OCI-M2 (cell line): ENCODE results near the gene WDFY4.

Source experiments
- DNase-seq: peaks from one replicate; lab custom pipeline; 2025; ENCODE audit not compliant: unreplicated experiment; lab: John Stamatoyannopoulos, UW

WDFY4 gene

DNA sequence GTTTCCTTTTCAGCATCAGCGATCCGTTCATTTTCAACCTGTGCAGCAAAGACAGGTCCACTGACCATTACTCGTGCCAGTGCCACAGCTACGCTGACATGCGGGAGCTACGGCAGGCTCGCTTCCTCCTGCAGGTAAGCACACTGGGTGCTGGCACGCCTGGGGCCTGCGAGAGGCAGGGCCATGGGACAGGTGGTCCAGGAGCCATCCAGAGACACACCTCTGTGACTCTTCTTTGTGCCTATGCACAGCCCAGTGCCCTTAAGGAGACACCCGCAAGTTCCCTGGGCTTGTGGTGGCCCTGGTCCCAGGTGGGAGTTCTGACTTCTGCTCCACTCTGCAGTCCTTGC lies 212.7 kb downstream of the WDFY4 start:
- no peak for DNase-seq

DNA sequence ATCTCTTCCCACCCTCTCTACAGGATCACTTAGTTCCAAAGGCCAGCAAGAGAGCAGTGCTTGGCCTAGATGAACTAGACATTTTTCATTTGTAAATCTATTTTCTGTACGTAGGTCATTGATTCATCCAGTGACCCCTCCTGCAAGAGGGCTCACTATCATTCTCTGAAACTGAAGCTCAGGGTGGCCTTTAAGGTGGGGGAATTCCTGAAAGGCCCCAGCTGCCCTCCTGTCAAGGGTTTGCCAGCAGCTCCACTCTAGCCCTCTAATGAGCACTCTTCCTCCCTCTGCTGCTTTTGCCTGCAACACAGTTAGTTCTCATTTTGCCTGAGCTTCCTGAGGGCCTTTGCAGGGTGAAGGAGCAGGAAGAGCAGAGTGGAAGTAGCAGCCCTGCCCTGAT lies 213.8 kb downstream of the WDFY4 start:
- DNase-seq, result no peak

DNA sequence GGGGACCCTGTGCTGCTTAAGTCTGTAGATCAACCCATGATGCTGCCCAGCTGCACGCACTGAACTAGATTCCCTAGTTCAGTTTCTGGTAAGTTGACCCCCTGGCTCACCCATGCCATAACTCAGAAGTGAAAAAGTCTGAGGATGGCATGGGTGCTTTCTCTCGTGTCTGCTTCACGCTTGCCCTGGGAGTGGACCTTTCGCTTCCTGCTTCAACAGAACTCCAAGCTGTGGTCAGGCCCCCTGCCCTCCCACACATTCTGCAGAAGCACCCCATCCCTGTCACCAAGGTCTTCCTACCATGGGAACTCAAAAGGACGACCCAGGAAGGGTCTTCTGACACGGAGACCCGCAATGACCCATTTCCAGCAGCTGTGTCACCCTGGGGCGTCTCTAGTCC lies 215.1 kb downstream of the WDFY4 start:
- DNase-seq, result no peak

DNA sequence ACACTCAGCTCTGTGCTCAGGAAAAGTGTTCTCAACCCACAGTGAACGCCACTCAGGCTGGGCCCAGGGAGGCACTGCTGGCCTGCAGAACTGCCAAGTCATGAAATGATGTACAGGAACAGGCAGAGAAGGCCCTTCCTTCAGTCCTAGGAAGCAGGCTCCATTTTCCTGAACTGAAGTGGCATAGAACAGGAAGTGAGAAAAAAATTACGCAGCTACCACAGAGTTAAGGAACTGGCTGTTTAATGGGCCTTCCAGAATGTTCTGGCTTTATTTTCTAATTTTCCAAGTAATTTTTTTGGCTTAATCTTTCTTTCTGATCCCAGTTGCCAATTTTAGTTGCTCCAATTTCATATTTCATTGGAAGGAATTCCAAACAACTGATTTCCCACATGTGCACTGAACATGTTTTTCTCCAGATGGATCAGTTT lies 215.7 kb downstream of the WDFY4 start:
- DNase-seq, result no peak

DNA sequence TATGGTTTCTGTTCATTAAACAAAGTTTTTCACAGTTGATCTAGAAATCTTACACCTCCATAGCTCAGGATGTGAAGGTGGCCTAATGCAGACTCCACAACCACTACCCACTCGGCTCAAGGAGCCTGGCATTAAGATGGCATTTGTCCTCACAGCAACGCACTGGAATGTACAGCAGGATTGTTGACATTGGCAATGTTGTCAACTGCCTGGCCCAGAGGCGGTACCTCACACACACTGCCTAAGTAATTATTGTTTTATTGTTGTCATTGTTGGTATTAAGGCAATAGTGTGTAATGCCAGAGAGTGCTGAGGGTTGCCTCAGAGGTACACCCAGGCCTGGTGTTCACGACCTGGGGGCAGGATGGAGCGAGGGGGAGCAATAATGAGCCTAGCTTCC lies 216.6 kb downstream of the WDFY4 start:
- DNase-seq, result no peak

DNA sequence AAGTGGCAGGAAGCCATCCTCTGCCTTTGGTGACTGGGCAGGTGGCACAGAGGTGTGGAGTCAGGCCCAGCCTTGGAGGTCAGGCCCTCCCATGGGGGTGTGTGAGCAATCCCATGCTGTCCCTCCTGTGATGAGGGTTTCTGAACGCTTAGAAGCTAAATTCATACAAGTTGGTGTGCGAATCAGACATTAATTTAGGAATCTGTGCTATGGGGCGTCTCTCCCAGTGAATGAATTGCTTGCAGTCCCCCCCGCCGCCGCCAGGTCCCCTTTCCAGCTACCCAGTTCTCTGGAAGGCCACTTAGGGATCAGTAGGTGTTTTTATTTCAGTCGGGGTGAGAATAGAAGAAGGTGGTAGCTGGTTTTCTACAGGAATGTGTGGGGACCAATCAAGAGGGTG lies 217.4 kb downstream of the WDFY4 start:
- no peak for DNase-seq

DNA sequence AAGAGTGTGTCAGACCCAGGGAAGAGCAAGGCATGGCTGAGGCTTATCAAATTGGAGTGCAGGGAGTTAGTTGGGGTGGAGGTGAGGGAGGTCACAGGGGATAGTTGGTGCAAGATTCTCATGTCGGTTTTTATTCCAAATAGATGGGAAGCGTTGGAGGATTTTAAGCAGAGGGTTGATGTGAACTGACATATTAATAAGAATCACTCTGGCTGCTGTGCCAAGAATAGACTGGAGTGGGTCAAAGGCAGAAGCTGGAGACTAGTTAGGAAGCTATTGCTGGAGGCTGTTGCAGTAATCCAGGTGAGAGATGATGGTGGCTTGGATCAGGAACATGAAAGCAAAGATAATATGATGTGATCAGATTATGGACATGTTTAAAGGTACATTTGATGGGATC lies 218.5 kb downstream of the WDFY4 start:
- no peak for DNase-seq

DNA sequence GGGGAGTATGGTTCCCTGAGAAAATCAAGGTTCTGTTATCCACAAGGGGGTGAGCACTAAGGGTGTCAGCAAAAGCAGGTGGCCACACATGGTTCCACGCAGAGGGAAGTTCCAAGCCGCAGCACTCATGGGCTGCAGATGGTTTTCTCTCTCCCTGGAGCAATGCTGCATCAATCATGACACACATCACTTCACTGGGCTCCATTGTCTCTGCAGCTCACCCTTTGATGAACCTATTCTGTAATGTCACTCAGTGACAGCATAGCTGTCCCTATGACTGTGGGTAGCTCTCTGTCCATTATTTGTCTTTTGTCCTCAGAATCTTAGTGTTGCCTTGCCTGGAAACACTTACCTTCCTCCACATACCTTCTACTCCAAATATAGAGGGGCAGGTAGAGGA lies 220.2 kb downstream of the WDFY4 start:
- DNase-seq, result no peak

DNA sequence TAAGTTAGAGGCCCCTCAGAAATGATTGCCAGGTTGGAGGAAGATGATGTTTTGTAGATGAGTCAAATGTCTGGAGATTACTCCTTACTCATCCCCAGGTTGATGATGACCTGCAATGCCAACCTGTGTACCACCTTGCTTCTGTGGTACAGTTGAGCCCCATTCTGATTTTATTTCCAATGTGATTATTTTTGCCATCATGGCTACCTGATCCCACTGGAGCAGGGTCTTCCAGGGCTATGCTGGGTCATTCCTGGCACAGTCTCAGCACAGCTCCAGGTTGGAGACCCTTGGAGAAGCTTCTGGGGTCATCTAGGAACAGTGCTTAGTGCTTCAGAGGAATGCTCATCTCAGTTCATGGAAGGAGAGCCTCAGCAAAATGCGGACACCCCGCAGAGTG lies 220.6 kb downstream of the WDFY4 start:
- no peak for DNase-seq

DNA sequence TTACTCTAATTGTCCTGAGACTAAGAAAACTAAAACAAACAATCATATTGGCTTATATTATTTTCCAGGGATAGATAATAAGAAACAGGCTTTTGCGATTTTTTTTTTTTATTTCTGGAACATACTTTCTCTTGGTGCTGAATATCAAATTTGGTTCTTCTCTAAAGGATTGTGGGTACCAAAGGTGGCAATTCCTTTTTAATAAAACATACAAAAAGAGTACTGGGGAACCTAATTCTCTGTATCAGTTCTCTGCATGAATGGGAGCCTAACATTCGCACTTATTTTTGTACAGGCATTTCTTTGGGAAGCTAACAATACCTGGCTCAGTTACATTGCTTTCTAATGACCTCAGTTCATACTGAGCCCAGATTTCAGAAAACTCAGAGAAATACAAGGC lies 222.2 kb downstream of the WDFY4 start:
- no peak for DNase-seq

DNA sequence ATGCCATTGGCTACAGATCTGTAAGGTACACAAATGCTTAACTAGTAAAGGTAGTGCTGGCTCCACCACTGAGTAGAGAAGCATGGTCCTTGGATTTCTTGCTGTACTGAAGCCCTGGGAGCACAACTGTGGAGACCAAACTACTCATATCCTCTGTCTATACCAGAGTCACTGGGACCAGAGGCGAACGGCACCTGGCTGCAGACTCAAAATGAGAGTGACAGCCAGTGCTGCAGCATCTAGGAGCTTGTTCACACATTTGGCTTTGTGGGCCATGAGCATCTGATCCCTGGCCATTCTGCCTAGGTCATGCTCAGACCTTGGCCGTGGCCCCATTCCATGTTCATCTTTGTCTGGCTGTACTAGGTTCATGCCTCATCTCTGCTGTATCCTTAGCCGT lies 223.1 kb downstream of the WDFY4 start:
- DNase-seq, result no peak

DNA sequence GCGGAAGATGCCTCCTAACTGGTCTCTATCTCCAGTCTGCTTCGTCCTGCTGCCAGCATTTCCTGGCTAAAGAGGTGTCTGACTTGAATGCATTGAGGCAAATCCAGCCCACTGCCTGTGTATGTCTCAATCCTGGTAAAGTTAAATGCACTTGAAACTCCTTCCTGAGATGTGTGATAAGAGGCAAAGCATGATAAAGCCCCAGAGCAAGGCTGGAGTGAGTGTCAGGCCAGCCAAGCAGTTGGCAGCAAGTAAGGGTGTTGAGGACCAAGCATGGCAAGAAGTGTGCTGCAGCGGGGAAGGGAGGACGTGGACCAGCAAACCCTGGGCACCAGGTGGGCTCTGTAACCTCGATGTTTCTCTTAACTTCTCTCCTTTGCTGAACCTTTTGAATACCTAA lies 225.9 kb downstream of the WDFY4 start:
- DNase-seq, result no peak

DNA sequence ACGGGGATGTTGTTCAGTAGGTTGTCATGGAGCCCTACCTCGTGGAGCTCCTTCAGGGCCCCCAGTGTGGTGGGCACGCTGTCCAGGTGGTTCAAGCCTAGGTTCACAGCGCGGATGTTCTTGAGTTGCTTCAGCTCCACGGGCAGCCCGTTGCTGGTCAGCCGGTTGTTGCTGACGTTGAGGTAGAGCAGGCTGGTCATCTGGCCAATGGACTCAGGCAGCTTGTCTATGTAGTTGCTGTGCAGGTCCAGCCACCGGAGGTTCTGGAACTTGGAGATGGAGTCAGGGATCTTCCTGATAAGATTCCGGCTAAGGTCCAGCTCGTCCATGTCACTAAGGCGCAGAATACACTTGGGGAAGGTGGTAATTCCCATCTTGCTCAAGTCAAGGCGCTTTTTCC lies 229.0 kb downstream of the WDFY4 start:
- no peak for DNase-seq

DNA sequence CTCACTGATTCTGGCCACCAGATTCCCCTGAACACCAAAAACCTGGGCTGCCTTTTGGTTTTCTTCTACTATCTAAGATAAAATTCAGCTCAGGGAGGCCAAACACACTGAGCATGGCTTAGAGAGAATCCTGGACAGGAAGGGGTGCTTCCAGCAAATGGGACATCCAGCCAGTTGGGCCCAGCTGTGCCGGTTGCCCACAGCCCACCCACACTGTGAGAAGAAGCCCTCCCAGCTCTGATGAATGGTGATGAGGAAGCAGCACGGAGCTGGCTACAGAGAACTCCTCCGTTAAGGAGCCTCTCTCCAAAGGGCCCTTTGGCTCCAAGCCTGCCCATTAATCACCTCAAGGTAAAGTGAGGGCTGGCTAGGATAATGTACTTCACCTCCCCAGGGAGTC lies 239.1 kb downstream of the WDFY4 start:
- no peak for DNase-seq

DNA sequence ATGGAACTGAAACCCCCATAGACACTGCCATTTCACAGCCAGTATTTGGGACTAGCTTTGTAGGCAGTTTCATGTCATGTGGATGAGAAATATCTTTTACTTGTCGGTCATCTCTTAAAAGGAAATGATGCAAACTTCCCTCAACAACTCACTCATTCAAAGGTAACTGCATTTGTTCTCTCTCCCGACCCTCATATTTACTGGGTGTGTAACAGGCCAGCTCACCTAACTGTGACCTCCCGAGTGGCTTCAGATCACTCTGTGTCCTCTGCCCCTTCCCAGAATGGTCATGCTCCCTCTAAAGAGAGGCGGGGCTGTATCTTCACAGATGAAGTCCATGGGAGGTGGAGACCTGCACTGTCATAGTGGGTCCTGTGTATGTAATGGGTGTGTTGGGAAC lies 240.3 kb downstream of the WDFY4 start:
- no peak for DNase-seq

DNA sequence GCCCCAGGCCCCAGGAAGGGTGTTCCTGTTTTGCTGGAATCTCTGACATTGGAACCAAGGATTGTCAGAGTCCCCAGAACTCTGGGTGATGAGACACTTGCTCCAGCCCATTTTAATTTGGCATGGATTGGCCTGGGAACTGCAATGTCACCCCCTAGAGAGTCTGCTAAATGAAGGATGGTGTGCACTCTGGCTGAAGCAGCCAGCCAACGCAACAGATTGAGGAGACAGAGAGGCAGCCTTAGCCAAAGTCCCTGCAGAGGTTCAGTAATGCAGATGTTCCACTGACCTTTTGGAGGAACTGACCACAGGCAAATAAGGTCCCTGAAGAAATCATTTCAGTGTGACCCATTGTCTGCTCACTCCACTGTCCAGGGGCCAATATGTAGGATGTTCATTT lies 241.6 kb downstream of the WDFY4 start:
- no peak for DNase-seq

DNA sequence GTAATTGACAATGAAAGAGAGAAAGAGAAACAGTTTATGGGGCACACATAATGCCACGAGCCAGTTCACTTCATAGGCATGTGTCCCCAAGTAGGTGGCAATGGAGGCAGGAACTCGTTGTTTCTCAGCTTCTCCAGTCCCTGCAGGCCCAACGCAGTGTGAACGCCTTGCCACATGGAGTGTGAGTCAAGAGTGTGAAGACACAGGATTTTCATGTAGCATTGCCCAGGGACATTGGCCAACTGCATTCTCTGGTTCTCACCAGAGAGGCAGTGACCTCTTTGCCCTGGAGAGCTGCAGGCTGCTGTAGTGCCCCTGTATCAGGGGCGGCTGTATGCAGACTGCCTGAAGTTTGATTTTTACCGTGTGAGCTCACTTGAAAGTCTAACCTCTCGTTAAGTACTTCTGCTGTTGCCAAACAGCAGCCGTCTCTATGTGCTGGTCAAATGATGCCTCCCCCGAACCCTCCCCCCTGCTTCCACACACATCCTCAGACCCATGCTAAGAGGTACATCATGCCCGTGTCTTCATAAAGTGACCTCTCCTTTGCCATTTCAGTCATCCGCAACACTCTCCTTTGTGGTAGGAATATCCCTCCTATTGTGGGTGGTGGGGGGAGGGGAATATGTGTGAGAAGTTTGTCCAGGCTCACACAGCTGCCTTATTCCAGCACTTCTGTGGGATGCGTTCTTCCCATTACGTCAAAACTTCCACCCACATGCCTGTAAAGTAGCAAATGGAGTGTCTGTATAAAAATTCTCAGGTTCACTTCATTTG lies 242.3 kb downstream of the WDFY4 start:
- DNase-seq, result no peak

DNA sequence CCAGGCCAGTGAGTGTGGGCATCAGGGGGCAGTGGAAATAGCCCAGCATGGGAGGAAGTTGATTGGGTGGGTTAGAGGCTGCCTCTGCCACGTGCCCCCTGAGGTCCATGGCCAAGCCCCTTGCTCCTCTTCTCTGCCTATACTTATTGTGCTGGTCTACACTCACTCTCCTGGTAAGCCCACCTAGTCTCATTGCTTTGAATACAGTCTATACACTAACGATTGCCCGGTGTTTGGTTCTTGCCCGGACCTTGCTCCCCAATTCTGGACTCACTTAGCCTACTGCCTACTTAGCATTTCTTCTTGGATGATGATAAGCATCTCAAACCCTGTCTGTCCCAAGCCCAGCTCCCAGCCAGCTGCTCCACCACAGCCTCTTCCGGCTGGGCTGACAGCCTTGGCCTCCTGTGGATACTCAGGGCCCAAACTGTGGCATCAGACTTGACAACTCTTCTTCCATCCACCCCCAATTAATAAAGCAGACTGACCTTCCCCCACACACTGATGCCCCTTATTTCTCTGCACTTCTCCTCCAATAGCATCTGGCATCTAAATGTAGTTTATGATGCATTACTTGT lies 244.8 kb downstream of the WDFY4 start:
- no peak for DNase-seq

DNA sequence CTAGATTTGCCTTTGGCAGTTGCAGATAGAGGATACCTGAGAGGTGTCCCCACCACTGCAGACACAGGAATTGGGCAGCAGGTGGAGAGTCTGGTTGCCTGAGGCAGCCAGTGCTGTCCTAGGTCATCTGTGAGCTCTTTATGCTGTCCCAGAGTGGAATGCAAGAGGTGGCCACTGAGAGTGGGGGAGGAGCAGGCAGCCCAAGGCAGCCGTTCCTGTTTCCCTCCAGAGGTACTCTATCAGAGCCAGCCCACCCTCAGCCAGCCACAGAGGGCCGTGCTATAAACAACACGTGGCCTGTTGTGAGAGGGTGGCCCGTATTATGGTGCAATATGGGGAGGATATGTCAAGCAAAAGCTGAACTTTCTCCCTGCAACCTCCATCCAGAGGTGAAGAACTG lies 246.5 kb downstream of the WDFY4 start:
- DNase-seq, result no peak

DNA sequence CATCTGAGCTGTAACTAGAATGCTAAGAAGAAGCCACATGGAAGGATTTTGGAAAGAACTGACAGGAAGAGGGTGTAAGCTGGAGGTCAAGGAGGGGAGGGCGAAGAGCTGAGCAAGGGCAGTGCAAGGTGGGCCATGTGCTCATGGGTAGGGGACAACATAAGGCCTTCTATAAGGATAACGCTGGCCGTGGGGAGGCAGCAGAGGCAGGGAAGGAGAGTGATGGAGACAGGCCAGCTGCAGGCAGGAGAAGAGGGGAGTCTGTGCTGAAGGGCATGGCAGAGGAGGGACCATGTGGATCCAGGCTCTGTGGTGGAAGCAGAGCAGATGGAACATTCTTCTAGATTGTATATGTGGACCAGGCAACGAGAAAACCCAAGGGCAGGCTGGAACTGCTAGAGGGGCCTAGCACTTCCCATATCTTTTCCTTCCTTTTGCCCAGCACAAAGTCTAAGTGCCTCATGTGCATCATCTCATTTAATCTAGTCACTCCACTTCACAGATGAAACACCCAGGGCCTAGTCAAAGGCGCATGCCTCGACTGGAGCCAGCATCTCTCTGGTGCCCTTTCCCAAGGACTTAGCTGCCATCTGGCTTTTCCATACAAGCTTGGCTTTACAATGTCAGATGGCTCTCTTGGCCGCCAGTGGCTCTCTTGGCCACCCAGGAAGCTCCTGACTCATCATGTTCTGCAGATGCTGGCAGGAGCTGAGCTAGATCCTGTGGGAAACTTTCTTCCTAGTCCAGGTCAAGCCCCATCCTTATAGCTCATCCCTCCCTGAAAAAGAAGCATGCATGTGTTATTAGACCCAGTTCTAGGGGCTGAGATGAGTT lies 248.4 kb downstream of the WDFY4 start:
- DNase-seq, result no peak

DNA sequence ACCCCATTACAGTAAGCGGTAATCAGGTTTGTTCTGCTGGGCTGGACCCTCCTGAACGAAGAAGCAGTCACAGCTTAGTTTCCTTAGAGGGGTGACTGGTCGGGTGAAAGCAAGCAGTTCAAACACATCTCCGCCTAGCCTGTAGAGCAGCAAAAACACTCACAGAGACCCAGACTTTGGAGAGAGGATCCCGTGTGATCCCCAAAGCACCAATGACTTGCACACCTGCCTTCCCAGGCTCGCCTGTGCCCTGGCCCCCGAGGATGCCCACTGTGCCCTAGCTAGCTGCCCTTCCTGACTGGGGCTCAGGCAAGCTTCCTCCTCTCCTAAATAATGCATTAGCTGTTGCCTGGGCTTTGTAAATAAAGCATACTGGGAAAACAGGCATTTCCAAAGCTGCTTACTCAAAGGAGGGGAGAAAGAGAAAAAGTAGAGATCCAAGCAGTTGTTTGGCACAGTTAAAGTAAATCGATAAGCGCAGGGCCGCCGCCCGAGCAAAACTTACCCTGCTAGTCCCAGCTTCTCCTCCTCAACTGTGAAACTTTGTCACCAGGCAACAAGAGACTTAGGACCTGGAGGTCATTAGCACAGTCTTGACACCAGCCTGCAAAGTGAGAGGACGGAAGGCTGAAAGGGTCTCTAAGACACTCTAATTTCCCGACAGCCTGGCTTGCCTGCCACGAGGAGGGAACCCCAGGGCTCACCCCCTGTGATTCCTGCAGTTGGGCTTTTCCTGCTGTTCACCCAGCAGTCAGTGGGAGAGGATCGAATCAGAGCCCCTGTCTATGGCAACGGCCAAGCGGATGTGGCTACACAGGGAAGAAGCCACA lies 250.2 kb downstream of the WDFY4 start:
- DNase-seq, result no peak
